K562 (cell line): ENCODE results near the gene MED17. TPM values are rescaled to one million over a fixed set of nuclear protein-coding genes. Genes with fewer than 3 reads are reported as not detected.
"Not testable (repeated sequence)": the region's sequence is repeated elsewhere in the genome, so short reads cannot be mapped to it uniquely, and the experiment has no call there.

Source experiments
- ATAC-seq: fragments of 200-7000 bp; cut with Tn5 transposase; 3 replicates; pipeline ENCODE4 v1.9.1; 2020; ENCODE audit warnings: moderate library complexity
- BruUV-seq: library from RNA; stranded (reverse); fragments of 400-500 nt; replicated peaks from 2 replicates; lab custom pipeline; 2021; lab: Mats Ljungman, UMichigan
- CTCF ChIA-PET: fragments of 300-600 bp; formaldehyde crosslinking; extraction: SDS; loops from one replicate; lab custom pipeline; 2021; ENCODE audit warnings: low intra/inter-chr PET ratio; lab: Yijun Ruan, JAX
- POLR2A ChIA-PET: fragments of 300-600, 350-650 bp; sonication (Branson Sonifier 250); formaldehyde crosslinking; extraction: SDS; loops from one replicate; lab custom pipeline; 2021; ENCODE audit warnings: antibody characterized with exemption, inconsistent platforms; lab: Yijun Ruan, JAX
- DNase-seq, 4 experiments: peaks; one replicate each; pipeline versions ENCODE4 v3.0.0 to v3.0.0-alpha.2; 2011 to 2018; ENCODE audit warnings: low spot score in 3 of 4, mixed read lengths in 3 of 4; ENCODE audit errors: extremely low read depth in 1 of 4
- FAIRE-seq: peaks from 2 replicates; lab custom pipeline; 2011; peaks lifted over from hg19 to GRCh38; lab: Jason Lieb, UNC
- H2AFZ ChIP-seq: 2 replicates; pipeline ENCODE4 v1.6.0; 2011; ENCODE audit warnings: low read depth, low read length, control low read depth, inconsistent platforms
- H3K27ac ChIP-seq: fragments of 200-600 bp; 3 replicates; pipeline ENCODE4 v1.8.0; 2011; ENCODE audit warnings: low read depth, mild to moderate bottlenecking, control low read depth, inconsistent platforms, low read length, moderate library complexity, mixed read lengths; ENCODE audit errors: extremely low read depth
- H3K27me3 ChIP-seq, 2 experiments: fragments of 300-600 bp in 1 of 2; 2 replicates in 1 of 2; 3 replicates in 1 of 2; pipeline versions ENCODE4 v1.6.0 to v1.8.0; 2011; ENCODE audit warnings: inconsistent platforms in 2 of 2, low read length in 2 of 2, mild to moderate bottlenecking in 1 of 2, mixed read lengths in 1 of 2, moderate library complexity in 1 of 2; ENCODE audit not compliant: control insufficient read depth in 2 of 2, insufficient read depth in 2 of 2
- H3K36me3 ChIP-seq: fragments of 300-600 bp; 3 replicates; pipeline ENCODE4 v1.8.0; 2011; ENCODE audit warnings: mild to moderate bottlenecking, low read length, inconsistent platforms; ENCODE audit not compliant: control insufficient read depth, insufficient read depth
- H3K4me1 ChIP-seq, 2 experiments: fragments of 200-600 bp in 1 of 2; replicated peaks in 1 of 2; 2 replicates in 1 of 2; 3 replicates in 1 of 2; pipeline versions ENCODE4 v1.5.1 to v1.8.0; 2011; ENCODE audit warnings: inconsistent platforms in 2 of 2, low read length in 2 of 2, mild to moderate bottlenecking in 1 of 2, mixed read lengths in 1 of 2, moderate library complexity in 1 of 2; ENCODE audit not compliant: control insufficient read depth in 2 of 2, insufficient read depth in 2 of 2
- H3K4me2 ChIP-seq: 2 replicates; pipeline ENCODE4 v1.6.1; 2011; ENCODE audit warnings: low read length, control low read depth, inconsistent platforms, mixed read lengths; ENCODE audit not compliant: insufficient read depth
- H3K4me3 ChIP-seq: fragments of 200-600 bp; sonication (generic), shearing (Covaris generic); 2 replicates; pipeline ENCODE4 v1.5.1; 2016; ENCODE audit warnings: control low read depth, inconsistent platforms
- H3K79me2 ChIP-seq: fragments of 200-600 bp; 3 replicates; pipeline ENCODE4 v1.8.0; 2011; ENCODE audit warnings: low read length, inconsistent platforms; ENCODE audit not compliant: control insufficient read depth, insufficient read depth
- H3K9ac ChIP-seq, 2 experiments: 2 replicates each; pipeline versions ENCODE4 v1.6.0 to v1.6.1; 2011; ENCODE audit warnings: low read depth in 2 of 2, low read length in 2 of 2, control low read depth in 1 of 2, inconsistent platforms in 1 of 2, mild to moderate bottlenecking in 1 of 2, mixed read lengths in 1 of 2; ENCODE audit not compliant: insufficient read depth in 1 of 2
- H3K9me1 ChIP-seq: one replicate; pipeline ENCODE4 v1.6.0; 2011; ENCODE audit warnings: inconsistent platforms, mild to moderate bottlenecking, low read length, moderate library complexity; ENCODE audit not compliant: control insufficient read depth, insufficient read depth
- H3K9me3 ChIP-seq: replicated peaks from 2 replicates; pipeline ENCODE4 v1.5.1; 2011; ENCODE audit warnings: low read depth, low read length, inconsistent platforms; ENCODE audit not compliant: control insufficient read depth, insufficient read depth
- H4K20me1 ChIP-seq: replicated peaks from 2 replicates; pipeline ENCODE4 v1.6.1; 2011; ENCODE audit warnings: low read length, inconsistent platforms, mixed read lengths; ENCODE audit not compliant: control insufficient read depth, insufficient read depth
- HOXB6 ChIP-seq: fragments of 250-450 bp; sonication (Bioruptor Pico); IDR thresholded peaks from 2 replicates; pipeline ENCODE4 v1.5.1; 2022; ENCODE audit warnings: mild to moderate bottlenecking, borderline replicate concordance
- MAX ChIP-seq: sonication (generic); formaldehyde crosslinking; IDR thresholded peaks from 2 replicates; pipeline ENCODE4 v1.9.0; 2022; ENCODE audit warnings: mild to moderate bottlenecking, missing genetic modification reagents
- NBN ChIP-seq: fragments of 450-650 bp; IDR thresholded peaks from 2 replicates; pipeline ENCODE4 v1.6.1; 2016; ENCODE audit warnings: low read depth, mild to moderate bottlenecking
- PHF8 ChIP-seq: fragments of 200-600 bp; sonication (generic); IDR thresholded peaks from 2 replicates; pipeline ENCODE4 v1.6.1; 2012; ENCODE audit warnings: mixed run types, mild to moderate bottlenecking, inconsistent platforms, low read length, moderate library complexity, borderline replicate concordance
- SFPQ ChIP-seq: fragments of 200-400 bp; formaldehyde crosslinking; IDR thresholded peaks from 2 replicates; pipeline ENCODE4 v1.6.1; 2017; ENCODE audit warnings: mild to moderate bottlenecking, low read depth, low read length, moderate library complexity
- SPI1 ChIP-seq: IDR thresholded peaks from 2 replicates; pipeline ENCODE4 v1.6.1; 2011; ENCODE audit warnings: low read depth, low read length, control low read depth, borderline replicate concordance
- STAT5A ChIP-seq: IDR thresholded peaks from 2 replicates; pipeline ENCODE4 v1.6.1; 2012; ENCODE audit warnings: low read length, inconsistent platforms, borderline replicate concordance
- TCF15 ChIP-seq: fragments of 250-450 bp; sonication (Bioruptor Pico); IDR thresholded peaks from 2 replicates; pipeline ENCODE4 v1.8.0; 2022; ENCODE audit warnings: moderate library complexity, mild to moderate bottlenecking, inconsistent platforms
- USF2 ChIP-seq: sonication (generic); formaldehyde crosslinking; IDR thresholded peaks from 2 replicates; pipeline ENCODE4 v1.5.0; 2020; ENCODE audit warnings: missing genetic modification reagents
- XRCC5 ChIP-seq: fragments of 200-400 bp; formaldehyde crosslinking; IDR thresholded peaks from 2 replicates; pipeline ENCODE4 v1.6.1; 2017; ENCODE audit warnings: low read depth, mild to moderate bottlenecking, low read length
- WGBS: fragments of 100-300 bp; shearing (Covaris generic); methylation state at CpG from one replicate; pipeline ENCODE4 v1.1.6; 2016; ENCODE audit warnings: low coverage, mixed read lengths; ENCODE audit not compliant: insufficient coverage; ENCODE audit errors: missing lambda C conversion rate; 5-methylcytosine and 5-hydroxymethylcytosine counted together
- in situ Hi-C: fragments of 300-500 bp; cut with MboI; formaldehyde crosslinking; loops from 4 replicates; pipeline ENCODE4 v1.15.0; 2018; ENCODE audit warnings: inconsistent platforms, mixed read lengths
- intact Hi-C: fragments of 100-400 bp; cut with micrococcal nuclease; formaldehyde crosslinking; loops from 2 replicates; pipeline ENCODE4 v1.14.2; 2022
- polyA plus RNA-seq, 8 experiments: library from polyadenylated mRNA; depleted of rRNA in 4 of 8; stranded (reverse) in 5 of 8; unstranded in 3 of 8; fragments of >200 nt; fragmentation: Nextera tagmentation in 2 of 8; fragmentation: Illumina TruSeq in 1 of 8; extraction: Ambion mirVana in 2 of 8; extraction: Trizol in 1 of 8; gene quantifications; 2 replicates each; pipeline versions ENCODE4 v1.2.1 to v1.2.3, GENCODE V29; 2011 to 2014; ENCODE audit warnings: inconsistent platforms in 1 of 8, missing spikeins in 1 of 8
- total RNA-seq, 7 experiments: library from RNA; depleted of rRNA in 6 of 7; stranded (reverse); fragments of >200 nt in 6 of 7; fragmentation: Illumina TruSeq in 2 of 7; extraction: Trizol in 2 of 7; gene quantifications; 2 replicates each; pipeline versions ENCODE4 v1.2.1 to v1.2.3, GENCODE V29; 2011 to 2021; ENCODE audit warnings: low replicate concordance in 1 of 7

The MED17 gene
- total and polyA plus RNA-seq, 9 of the 15 experiments (the other 6 are each of a cell fraction or from before 2014, with no cell fraction given): 6.7 to 34.7 (median 26.8) TPM

GRCh38 chr11:93745005-93745755, 38.9 kb upstream of the MED17 start:
- Histone ChIP-seq H3K4me1 (peaks cover 4 to 10% of the 10 kb centered on the region in 2 experiments; a peak in 3 of 5 replicates), H3K79me2 (peaks cover 29% of the 10 kb centered on the region), H3K4me2 (peak overlapping the region; percentile 14; the same call in 1 of the 2 replicates)
- H3K27ac ChIP-seq, H3K9me3 ChIP-seq, H3K27me3 ChIP-seq, H3K4me3 ChIP-seq, CTCF ChIA-PET, H3K9me1 ChIP-seq, BruUV-seq, FAIRE-seq: not testable (repeated sequence)
- POLR2A ChIA-PET: interaction anchor here (1.0 kb wide), 1 partner anchor 11 kb away, joined by 6 read pairs; no protein-coding TSS in a partner anchor
- TF ChIP-seq SPI1: peak; percentile 42; the same call in 1 of the 2 replicates
- TF ChIP-seq, all 486 proteins: peak for 1; not testable (repeated sequence) for 485
- in situ Hi-C loops, intact Hi-C loops, H3K9ac ChIP-seq, H4K20me1 ChIP-seq, DNase-seq, ATAC-seq: not testable (repeated sequence)
- H2AFZ ChIP-seq: peak overlapping the region; percentile 25; the same call in 1 of the 2 replicates
- 44% methylated on average over 12 of the region's 12 CpGs for WGBS
- peaks cover 11% of the 10 kb centered on the region; the same call in 2 of the 3 replicates for H3K36me3 ChIP-seq

- H2AFZ ChIP-seq: no peak overlapping the region
- intact Hi-C loops: no loop called here
- no peaks in the 10 kb centered on the region for H3K27me3 ChIP-seq
- H3K9ac ChIP-seq: no peak overlapping the region
- H3K4me3 ChIP-seq: no peak overlapping the region
- no TSS peak for BruUV-seq
- CTCF ChIA-PET: no interaction called here
- no peaks in the 10 kb centered on the region for H3K9me3 ChIP-seq
- 67% methylated on average over 2 of the region's 2 CpGs for WGBS
- peaks cover 8% of the 10 kb centered on the region; the same call in 2 of the 3 replicates for H3K36me3 ChIP-seq
- H4K20me1 ChIP-seq: no peaks in the 10 kb centered on the region
- no peak overlapping the region for H3K27ac ChIP-seq
- peaks cover 4 to 10% of the 10 kb centered on the region in 2 experiments; a peak in 3 of 5 replicates for H3K4me1 ChIP-seq
- no peak overlapping the region for H3K4me2 ChIP-seq
- FAIRE-seq (no peak), ATAC-seq (no peak), DNase-seq (no peak)
- in situ Hi-C loops: no loop called here
- POLR2A ChIA-PET: interaction anchor here (1.0 kb wide), 1 partner anchor 10 kb away, joined by 6 read pairs; no protein-coding TSS in a partner anchor
- no peaks in the 10 kb centered on the region for H3K9me1 ChIP-seq
- peaks cover 19% of the 10 kb centered on the region for H3K79me2 ChIP-seq
- TF ChIP-seq TCF15 (CRISPR knock-in tag) (no peak), SFPQ (no peak), USF2 (CRISPR knock-in tag) (no peak), STAT5A (no peak), PHF8 (no peak), XRCC5 (no peak), MAX (CRISPR knock-in tag) (no peak), HOXB6 (CRISPR knock-in tag) (no peak), NBN (no peak)
Measured at GRCh38 chr11:93746101-93746500, 38.0 kb upstream of the MED17 start.
